Endodermal cell (in vitro differentiated cells): ENCODE measurements around the gene GPRIN1. TPM values are rescaled to one million over a fixed set of nuclear protein-coding genes. Genes with fewer than 3 reads are reported as not detected.

Source experiments
- DNase-seq: peaks from one replicate; pipeline ENCODE4 v3.0.0-alpha.2; 2017
- H3K27ac ChIP-seq: 2 replicates; pipeline ENCODE4 v1.5.1; 2013; ENCODE audit warnings: mild to moderate bottlenecking, low read depth, low read length, moderate library complexity
- H3K27me3 ChIP-seq: 2 replicates; pipeline ENCODE4 v1.6.1; 2013; ENCODE audit warnings: mild to moderate bottlenecking, low read length, moderate library complexity; ENCODE audit not compliant: insufficient read depth, control insufficient read depth, poor library complexity, severe bottlenecking
- H3K36me3 ChIP-seq: 2 replicates; pipeline ENCODE4 v1.7.0; 2013; ENCODE audit warnings: mild to moderate bottlenecking, low read length, moderate library complexity; ENCODE audit not compliant: control insufficient read depth, insufficient read depth
- H3K4me1 ChIP-seq: one replicate; pipeline ENCODE4 v1.7.0; 2013; ENCODE audit warnings: low read length; ENCODE audit not compliant: control insufficient read depth, insufficient read depth
- H3K4me3 ChIP-seq: 2 replicates; pipeline ENCODE4 v1.5.1; 2013; ENCODE audit warnings: mild to moderate bottlenecking, low read length, moderate library complexity
- H3K9ac ChIP-seq: 2 replicates; pipeline ENCODE4 v1.6.1; 2013; ENCODE audit warnings: mild to moderate bottlenecking, low read length, moderate library complexity; ENCODE audit not compliant: poor library complexity, severe bottlenecking; ENCODE audit errors: extremely low read depth
- H3K9me3 ChIP-seq: 2 replicates; pipeline ENCODE4 v1.6.1; 2013; ENCODE audit warnings: mild to moderate bottlenecking, low read length, moderate library complexity; ENCODE audit not compliant: control insufficient read depth
- H3K27ac Mint-ChIP-seq: 2 replicates; pipeline ENCODE4 v1.8.0; 2020; ENCODE audit warnings: mixed read lengths
- H3K27me3 Mint-ChIP-seq: 2 replicates; pipeline ENCODE4 v1.8.0; 2021; ENCODE audit warnings: mild to moderate bottlenecking, mixed read lengths; ENCODE audit not compliant: insufficient read depth
- H3K36me3 Mint-ChIP-seq: 2 replicates; pipeline ENCODE4 v1.8.0; 2020; ENCODE audit warnings: low read depth, mixed read lengths
- H3K4me1 Mint-ChIP-seq: 2 replicates; pipeline ENCODE4 v1.8.0; 2020; ENCODE audit warnings: mixed read lengths
- H3K4me3 Mint-ChIP-seq: 2 replicates; pipeline ENCODE4 v1.8.0; 2020; ENCODE audit warnings: mild to moderate bottlenecking, moderate library complexity, mixed read lengths
- H3K9me3 Mint-ChIP-seq: 2 replicates; pipeline ENCODE4 v1.8.0; 2020; ENCODE audit warnings: mild to moderate bottlenecking, mixed read lengths
- CTCF ChIP-seq: fragments of 200-600 bp; sonication (generic); conservative IDR thresholded peaks from 2 replicates; pipeline ENCODE4 v1.5.0; 2021; ENCODE audit warnings: antibody characterized with exemption, mild to moderate bottlenecking
- WGBS, 2 experiments: methylation state at CpG; one replicate each; pipeline versions ENCODE4 v1.1.5 to v1.1.7; 2013; ENCODE audit warnings: missing lambda C conversion rate in 2 of 2, mixed read lengths in 1 of 2; ENCODE audit not compliant: insufficient coverage in 1 of 2, insufficient read length in 1 of 2; 5-methylcytosine and 5-hydroxymethylcytosine counted together
- total RNA-seq, 2 donors: library from RNA; stranded (reverse); fragmentation: NEBNext Ultra II Directional in 1 of 2; extraction: Animal tissue kit (Norgen Biotek cat#: 25700) in 1 of 2; gene quantifications; 2 replicates in 1 of 2; 3 replicates in 1 of 2; pipeline ENCODE4 v1.2.1, GENCODE V29; 2021

GPRIN1 gene
- total RNA-seq, 2 donors from 2014 or later = 4.5 to 4.9 TPM

GRCh38 chr5:176626876-176627236 lies 16.9 kb upstream of the GPRIN1 start:
- WGBS, 2 experiments = 79 to 87% methylated on average over 4 to 6 of the region's 7 CpGs
- no peaks in the 10 kb centered on the region for H3K9me3 ChIP-seq
- no peak for TF ChIP-seq CTCF
- DNase-seq = no peak
- Mint-ChIP-seq H3K27ac (no peak overlapping the region), H3K4me1 (peaks cover 4% of the 10 kb centered on the region), H3K9me3 (no peaks in the 10 kb centered on the region), H3K4me3 (no peak overlapping the region), H3K36me3 (no peaks in the 10 kb centered on the region), H3K27me3 (peaks cover 81% of the 10 kb centered on the region)
- H3K4me1 ChIP-seq = no peaks in the 10 kb centered on the region
- H3K4me3 ChIP-seq = no peak overlapping the region
- no peak overlapping the region for H3K27ac ChIP-seq
- no peak overlapping the region for H3K9ac ChIP-seq
- no peaks in the 10 kb centered on the region for H3K36me3 ChIP-seq
- H3K27me3 ChIP-seq = peaks cover 76% of the 10 kb centered on the region

- no peak overlapping the region for H3K4me3 Mint-ChIP-seq
- H3K27ac Mint-ChIP-seq = no peak overlapping the region
- H3K9me3 Mint-ChIP-seq = no peaks in the 10 kb centered on the region
- no peak overlapping the region for H3K4me3 ChIP-seq
- H3K4me1 ChIP-seq = no peaks in the 10 kb centered on the region
- TF ChIP-seq CTCF = no peak
- H3K36me3 Mint-ChIP-seq = no peaks in the 10 kb centered on the region
- no peaks in the 10 kb centered on the region for H3K36me3 ChIP-seq
- peaks cover 76% of the 10 kb centered on the region for H3K27me3 ChIP-seq
- DNase-seq = no peak
- H3K9ac ChIP-seq = no peak overlapping the region
- no peak overlapping the region for H3K27ac ChIP-seq
- peaks cover 81% of the 10 kb centered on the region for H3K27me3 Mint-ChIP-seq
- WGBS, 2 experiments = 55 to 75% methylated on average over 9 to 25 of the region's 25 CpGs
- H3K4me1 Mint-ChIP-seq = peaks cover 4% of the 10 kb centered on the region
- no peaks in the 10 kb centered on the region for H3K9me3 ChIP-seq
Observed at GRCh38 chr5:176625966-176626875, 16.3 kb upstream of the GPRIN1 start.

GRCh38 chr5:176625512-176625911 lies 15.6 kb upstream of the GPRIN1 start:
- Histone ChIP-seq H3K9me3 (no peaks in the 10 kb centered on the region), H3K4me1 (no peaks in the 10 kb centered on the region), H3K27ac (no peak overlapping the region), H3K9ac (no peak overlapping the region), H3K4me3 (no peak overlapping the region), H3K27me3 (peaks cover 76% of the 10 kb centered on the region), H3K36me3 (no peaks in the 10 kb centered on the region)
- no peak for DNase-seq
- no peak overlapping the region for H3K4me3 Mint-ChIP-seq
- 91 to 100% methylated on average over 2 of the region's 2 CpGs for WGBS, 2 experiments
- no peak overlapping the region for H3K27ac Mint-ChIP-seq
- H3K9me3 Mint-ChIP-seq = no peaks in the 10 kb centered on the region
- peaks cover 2% of the 10 kb centered on the region for H3K4me1 Mint-ChIP-seq
- H3K36me3 Mint-ChIP-seq = no peaks in the 10 kb centered on the region
- no peak for TF ChIP-seq CTCF
- H3K27me3 Mint-ChIP-seq = peaks cover 81% of the 10 kb centered on the region
